NCI-H345 (cell line): ENCODE measurements around the gene TAF4.

Experiments used
- DNase-seq: peaks from one replicate; lab custom pipeline; 2025; lab: John Stamatoyannopoulos, UW

TAF4 gene

GRCh38 chr20:61929561-61929960 is 136.1 kb downstream of the TAF4 start:
- DNase-seq, result no peak

GRCh38 chr20:61927826-61928541 is 137.7 kb downstream of the TAF4 start:
- DNase-seq, result no peak

GRCh38 chr20:61927193-61927825 is 138.4 kb downstream of the TAF4 start:
- DNase-seq, result no peak

- no peak for DNase-seq
Measured at GRCh38 chr20:61926796-61927192, 138.9 kb downstream of the TAF4 start.

GRCh38 chr20:61926253-61926613 is 139.4 kb downstream of the TAF4 start:
- no peak for DNase-seq

GRCh38 chr20:61925555-61926252 is 140.0 kb downstream of the TAF4 start:
- peak; percentile 94 for DNase-seq

GRCh38 chr20:61924858-61925554 is 140.7 kb downstream of the TAF4 start:
- DNase-seq, result no peak
